Measurements from ENCODE around the gene ODF4. TPM values are rescaled to one million over a fixed set of nuclear protein-coding genes. Genes with fewer than 3 reads are reported as not detected.

The ODF4 gene
- total RNA-seq, 4 donors from 2014 or later = not detected

DNA sequence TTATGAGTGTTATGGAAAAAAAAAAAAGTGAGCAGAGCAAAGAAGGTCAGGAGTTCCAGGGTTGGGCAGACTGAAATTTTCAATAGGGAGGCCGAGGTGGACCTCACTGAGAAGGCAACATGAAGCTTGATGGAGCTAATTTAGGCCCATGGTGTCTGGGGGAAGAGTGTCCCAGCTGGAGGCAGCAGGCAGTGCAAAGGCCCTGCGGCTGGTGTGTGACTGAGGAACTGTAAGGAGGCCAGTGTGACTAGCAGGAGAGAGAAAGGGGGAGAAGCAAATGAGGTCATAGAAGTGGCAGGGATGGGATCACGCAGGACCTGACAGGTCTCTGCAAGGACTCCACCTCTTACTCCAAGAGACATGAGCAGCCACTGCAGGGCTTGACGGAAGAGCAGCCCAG, 19.4 kb upstream of the ODF4 start:
- Histone ChIP-seq H3K9me3 (no peaks in the 10 kb centered on the region), H3K27me3 (peaks cover 0 to 3% of the 10 kb centered on the region in 2 donors), H3K4me3 (no peak overlapping the region), H3K4me1 (no peaks in the 10 kb centered on the region), H3K27ac (no peak overlapping the region), H3K36me3 (no peaks in the 10 kb centered on the region)
- TF ChIP-seq POLR2A (IDR thresholded peaks at IDR 0.05) = no peak
- TF ChIP-seq, protein P1, sequence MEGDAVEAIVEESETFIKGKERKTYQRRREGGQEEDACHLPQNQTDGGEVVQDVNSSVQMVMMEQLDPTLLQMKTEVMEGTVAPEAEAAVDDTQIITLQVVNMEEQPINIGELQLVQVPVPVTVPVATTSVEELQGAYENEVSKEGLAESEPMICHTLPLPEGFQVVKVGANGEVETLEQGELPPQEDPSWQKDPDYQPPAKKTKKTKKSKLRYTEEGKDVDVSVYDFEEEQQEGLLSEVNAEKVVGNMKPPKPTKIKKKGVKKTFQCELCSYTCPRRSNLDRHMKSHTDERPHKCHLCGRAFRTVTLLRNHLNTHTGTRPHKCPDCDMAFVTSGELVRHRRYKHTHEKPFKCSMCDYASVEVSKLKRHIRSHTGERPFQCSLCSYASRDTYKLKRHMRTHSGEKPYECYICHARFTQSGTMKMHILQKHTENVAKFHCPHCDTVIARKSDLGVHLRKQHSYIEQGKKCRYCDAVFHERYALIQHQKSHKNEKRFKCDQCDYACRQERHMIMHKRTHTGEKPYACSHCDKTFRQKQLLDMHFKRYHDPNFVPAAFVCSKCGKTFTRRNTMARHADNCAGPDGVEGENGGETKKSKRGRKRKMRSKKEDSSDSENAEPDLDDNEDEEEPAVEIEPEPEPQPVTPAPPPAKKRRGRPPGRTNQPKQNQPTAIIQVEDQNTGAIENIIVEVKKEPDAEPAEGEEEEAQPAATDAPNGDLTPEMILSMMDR (IDR thresholded peaks at IDR 0.05) = no peak
- no peak for DNase-seq
- intact Hi-C loops (cut with DNase I; ENCODE audit: low total_unique reads) = no loop called here

DNA sequence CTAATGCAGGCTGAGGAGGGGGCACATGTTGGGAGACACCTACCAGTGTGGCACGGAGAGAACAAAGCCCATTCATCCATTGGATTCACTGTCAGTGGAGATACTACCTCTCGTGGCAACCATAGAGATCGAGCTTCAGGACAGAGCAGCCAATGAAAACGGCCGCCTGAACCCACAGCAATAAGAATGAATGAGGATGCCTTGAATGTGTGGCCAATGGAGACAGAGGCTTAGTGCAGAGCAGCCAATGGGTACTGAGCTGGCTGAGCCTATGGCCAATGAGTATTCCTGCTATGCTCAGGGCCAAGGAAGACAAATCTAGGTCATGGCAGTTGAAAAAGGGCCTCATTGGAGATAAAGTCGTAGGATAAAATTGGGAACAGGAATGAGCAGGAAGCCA, 18.6 kb upstream of the ODF4 start:
- Histone ChIP-seq H3K4me3 (no peak overlapping the region), H3K36me3 (no peaks in the 10 kb centered on the region), H3K27me3 (no peaks in the 10 kb centered on the region), H3K4me1 (no peaks in the 10 kb centered on the region), H3K27ac (no peak overlapping the region), H3K9me3 (no peaks in the 10 kb centered on the region)
- no peak for TF ChIP-seq POLR2A (IDR thresholded peaks at IDR 0.05)
- TF ChIP-seq, protein P1 (IDR thresholded peaks at IDR 0.05) = no peak
- no peak for DNase-seq
- intact Hi-C loops (cut with DNase I; ENCODE audit: low total_unique reads) = no loop called here

DNA sequence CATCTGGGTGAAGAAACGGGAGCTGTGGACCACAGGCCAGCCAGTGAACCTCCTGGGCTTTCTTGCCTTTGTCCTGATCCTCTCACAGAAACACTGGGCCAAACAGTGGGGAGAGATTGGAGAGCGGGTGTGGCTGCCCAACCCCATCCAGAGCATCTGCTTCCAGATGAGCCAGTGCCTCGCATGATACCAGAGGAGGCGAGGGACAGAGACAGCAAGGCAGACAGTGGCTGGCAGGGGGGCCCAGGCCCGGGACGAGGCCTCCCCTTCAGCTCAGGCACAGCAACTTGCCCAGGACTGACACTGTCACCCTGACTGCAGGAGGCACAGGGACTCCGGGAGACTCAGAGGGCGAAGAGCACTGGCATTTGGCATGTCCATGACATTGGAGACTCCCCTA, 17.6 kb upstream of the ODF4 start:
- no peaks in the 10 kb centered on the region for H3K4me1 ChIP-seq
- no peak for TF ChIP-seq POLR2A (IDR thresholded peaks at IDR 0.05)
- TF ChIP-seq, protein P1 (IDR thresholded peaks at IDR 0.05) = no peak
- no peak overlapping the region for H3K4me3 ChIP-seq
- no peak for DNase-seq
- H3K36me3 ChIP-seq = no peaks in the 10 kb centered on the region
- intact Hi-C loops (cut with DNase I; ENCODE audit: low total_unique reads) = no loop called here
- H3K9me3 ChIP-seq = no peaks in the 10 kb centered on the region
- H3K27ac ChIP-seq = no peak overlapping the region
- no peaks in the 10 kb centered on the region for H3K27me3 ChIP-seq

DNA sequence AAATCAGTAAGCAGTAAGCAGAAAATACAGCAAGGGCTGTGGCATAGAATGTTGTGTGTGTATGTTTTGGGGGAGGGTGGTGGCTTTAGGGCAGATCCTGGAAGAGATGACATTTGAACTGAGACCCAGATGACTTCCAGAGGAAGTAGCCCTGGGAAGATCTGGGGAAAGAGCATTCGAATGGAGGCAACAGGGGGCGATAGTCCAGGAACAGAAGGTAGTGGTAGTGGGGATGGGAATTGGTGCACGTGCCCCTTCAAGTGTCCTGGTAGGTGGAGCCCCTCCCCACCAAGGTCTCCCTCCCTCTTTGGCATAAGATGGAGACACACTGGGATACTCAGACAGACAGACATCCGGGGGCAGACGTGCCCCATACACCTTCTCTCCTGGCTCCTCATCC, 15.5 kb upstream of the ODF4 start:
- Histone ChIP-seq H3K36me3 (no peaks in the 10 kb centered on the region), H3K4me1 (no peaks in the 10 kb centered on the region), H3K27ac (no peak overlapping the region), H3K9me3 (no peaks in the 10 kb centered on the region), H3K27me3 (no peaks in the 10 kb centered on the region), H3K4me3 (no peak overlapping the region)
- TF ChIP-seq, protein P1 (IDR thresholded peaks at IDR 0.05) = no peak
- no peak for TF ChIP-seq POLR2A (IDR thresholded peaks at IDR 0.05)
- intact Hi-C loops (cut with DNase I; ENCODE audit: low total_unique reads) = no loop called here
- no peak for DNase-seq

DNA sequence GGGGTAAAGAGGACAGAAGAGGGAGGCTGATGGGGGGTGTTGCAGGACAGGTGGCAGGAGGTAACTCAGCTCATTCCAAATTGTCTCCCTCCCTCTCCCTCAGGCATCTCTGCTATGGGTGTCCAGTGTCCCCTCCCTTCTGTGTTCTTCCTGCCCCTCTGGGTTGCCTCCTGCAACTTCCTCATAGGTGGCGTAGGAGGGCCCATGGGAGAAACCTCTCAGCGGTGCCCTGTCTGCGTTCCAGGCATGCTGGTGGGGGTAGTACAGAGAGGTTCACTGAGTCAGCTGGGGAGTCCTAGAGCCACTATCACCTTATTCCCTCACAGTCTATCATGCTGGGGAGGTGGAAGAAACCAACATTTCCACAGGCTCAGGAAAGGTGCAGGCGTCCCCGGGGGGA, 14.7 kb upstream of the ODF4 start:
- no peak for DNase-seq
- TF ChIP-seq POLR2A (IDR thresholded peaks at IDR 0.05) = no peak
- TF ChIP-seq, protein P1 (IDR thresholded peaks at IDR 0.05) = no peak
- no peak overlapping the region for H3K4me3 ChIP-seq
- no peaks in the 10 kb centered on the region for H3K27me3 ChIP-seq
- H3K27ac ChIP-seq = no peak overlapping the region
- no peaks in the 10 kb centered on the region for H3K4me1 ChIP-seq
- H3K36me3 ChIP-seq = no peaks in the 10 kb centered on the region
- H3K9me3 ChIP-seq = no peaks in the 10 kb centered on the region
- intact Hi-C loops (cut with DNase I; ENCODE audit: low total_unique reads) = no loop called here

Measured in uterus (tissue), 4 donors.